ENCODE measurements around the gene DNAH6. TPM values are rescaled to one million over a fixed set of nuclear protein-coding genes. Genes with fewer than 3 reads are reported as not detected.

DNAH6 gene
- polyA plus RNA-seq, 2 of the 4 experiments (the other 2 are of a cell fraction) = 0.13 to 0.32 TPM

GRCh38 chr2:84487298-84487996 lies 28.9 kb upstream of the DNAH6 start (continued):
- TF ChIP-seq SREBF2 (IDR thresholded peaks at IDR 0.05) (no peak), NFE2L2 (conservative IDR thresholded peaks at IDR 0.05; ENCODE audit: low read length) (no peak), FOSL2 (IDR thresholded peaks at IDR 0.05) (no peak), FOSL2 (CRISPR knock-in tag; IDR thresholded peaks at IDR 0.05) (no peak)

GRCh38 chr2:84491256-84491655 lies 25.0 kb upstream of the DNAH6 start:
- TF ChIP-seq HEYL (CRISPR knock-in tag; IDR thresholded peaks at IDR 0.05) = no peak
- no peak for TF ChIP-seq HOXB13 (CRISPR knock-in tag; IDR thresholded peaks at IDR 0.05; ENCODE audit: low read depth)
- no peak for TF ChIP-seq ZC3H11A (IDR thresholded peaks at IDR 0.05)
- TF ChIP-seq HES2 (IDR thresholded peaks at IDR 0.05) = no peak
- no peak for TF ChIP-seq REST (IDR thresholded peaks at IDR 0.05)
- no peak for TF ChIP-seq CEBPB (IDR thresholded peaks at IDR 0.05)
- TF ChIP-seq POLR2AphosphoS2 (conservative IDR thresholded peaks at IDR 0.05; ENCODE audit: low read length) = no peak
- TF ChIP-seq POLR2A (IDR thresholded peaks at IDR 0.05; ENCODE audit: low read length) = no peak
- TF ChIP-seq ZNF302 (CRISPR knock-in tag; IDR thresholded peaks at IDR 0.05) = no peak
- no peak for TF ChIP-seq EP300 (IDR thresholded peaks at IDR 0.05)
- no peak for TF ChIP-seq GATA3 (IDR thresholded peaks at IDR 0.05; ENCODE audit: borderline replicate concordance)
- TF ChIP-seq PBX3 (IDR thresholded peaks at IDR 0.05) = no peak
- TF ChIP-seq JUN (IDR thresholded peaks at IDR 0.05) = no peak
- TF ChIP-seq EHF (CRISPR knock-in tag; IDR thresholded peaks at IDR 0.05) = no peak
- TF ChIP-seq CBX2 (IDR thresholded peaks at IDR 0.05; ENCODE audit: borderline replicate concordance, low read depth) = no peak
- no peak for TF ChIP-seq HOXA7 (CRISPR knock-in tag; IDR thresholded peaks at IDR 0.05)
- no peak for TF ChIP-seq ELK1 (IDR thresholded peaks at IDR 0.05; ENCODE audit: low read depth, low read length)
- TF ChIP-seq MAX (IDR thresholded peaks at IDR 0.05) = no peak
- Histone ChIP-seq H3K4me2 (no peak overlapping the region), H3K9me3 (no peaks in the 10 kb centered on the region), H3K27ac (no peak overlapping the region), H3K4me3 (no peak overlapping the region), H3K4me1 (peaks cover 30% of the 10 kb centered on the region)
- ChIA-PET CTCF (interaction anchor here (0.5 to 1.1 kb wide), 2 partner anchors 435 to 553 kb away, joined by 3 read pairs; no protein-coding TSS in a partner anchor), POLR2A (no interaction called here)
- no peak for FAIRE-seq
- no peak for DNase-seq (ENCODE audit: low read depth in 1 of 2, low spot score in 1 of 2)
- no peak for ATAC-seq
- WGBS (ENCODE audit: missing lambda C conversion rate) = 60% methylated on average over 2 of the region's 2 CpGs

Measured in A549 (cell line).